ENCODE measurements around the gene WWOX. TPM values are rescaled to one million over a fixed set of nuclear protein-coding genes. Genes with fewer than 3 reads are reported as not detected.

WWOX gene
- total and polyA plus RNA-seq, 2 of the 13 experiments (the other 11 are each of a cell fraction or from before 2014, with no cell fraction given), result 9.1 to 37.4 TPM

DNA sequence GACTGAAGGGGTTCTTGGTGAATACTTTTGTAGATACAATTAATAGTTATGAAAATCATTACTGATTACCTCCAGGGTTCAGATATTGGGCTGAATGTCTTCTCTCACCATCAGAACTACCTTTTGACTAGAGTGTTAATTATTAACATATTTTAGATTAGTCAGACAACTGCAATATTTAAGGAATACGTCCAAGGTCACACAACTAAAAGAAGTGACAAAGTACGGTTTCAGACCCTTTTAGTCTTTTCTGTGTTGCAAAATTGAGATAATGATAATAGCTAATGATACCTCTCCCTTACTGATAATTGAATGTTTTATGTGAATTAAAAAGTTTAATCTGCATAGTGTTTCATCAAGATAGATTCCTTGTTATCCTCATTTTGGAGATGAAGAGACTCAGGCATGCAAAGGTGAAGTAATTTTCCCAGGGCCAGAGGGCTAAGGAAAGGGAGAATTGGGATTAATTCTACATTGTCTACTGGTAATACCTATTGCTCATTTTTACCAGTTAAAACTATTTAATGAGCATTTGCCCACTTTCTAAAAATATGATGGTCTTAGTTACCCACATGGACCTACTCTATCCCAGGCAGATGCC is 107.3 kb downstream of the WWOX start (continued):
- TF ChIP-seq CEBPZ (IDR thresholded peaks at IDR 0.05; ENCODE audit: low read length) (no peak), FOXA3 (CRISPR knock-in tag; IDR thresholded peaks at IDR 0.05) (peak; percentile 60), ZNF24 (IDR thresholded peaks at IDR 0.05) (no peak), ESRRA (CRISPR knock-in tag; IDR thresholded peaks at IDR 0.05; ENCODE audit: low read depth) (no peak), SP1 (IDR thresholded peaks at IDR 0.05) (no peak), SP1 (CRISPR knock-in tag; IDR thresholded peaks at IDR 0.05) (no peak), KDM6A (CRISPR knock-in tag; IDR thresholded peaks at IDR 0.05; ENCODE audit: low read depth) (0 out of 2 replicates have a peak, but pooled peaks have one; percentile 7), CC2D1A (CRISPR knock-in tag; IDR thresholded peaks at IDR 0.05) (no peak), ZNF329 (CRISPR knock-in tag; IDR thresholded peaks at IDR 0.05; ENCODE audit: low read depth) (no peak), ZNF264 (CRISPR knock-in tag; IDR thresholded peaks at IDR 0.05) (no peak), U2AF1 (optimal IDR thresholded peaks at IDR 0.05; ENCODE audit: low read depth, low read length) (no peak), PATZ1 (CRISPR knock-in tag; IDR thresholded peaks at IDR 0.05) (no peak), KAT7 (CRISPR knock-in tag; IDR thresholded peaks at IDR 0.05; ENCODE audit: borderline replicate concordance) (no peak), MTF2 (CRISPR knock-in tag; IDR thresholded peaks at IDR 0.05; ENCODE audit: borderline replicate concordance) (no peak), PRMT3 (CRISPR knock-in tag; IDR thresholded peaks at IDR 0.05; ENCODE audit: borderline replicate concordance, low read depth) (no peak), NFATC3 (CRISPR knock-in tag; IDR thresholded peaks at IDR 0.05) (no peak), SAP130 (CRISPR knock-in tag; IDR thresholded peaks at IDR 0.05; ENCODE audit: low read depth) (peak; percentile 47; the same call in 1 of the 2 replicates)
- TF ChIP-seq, protein P1, sequence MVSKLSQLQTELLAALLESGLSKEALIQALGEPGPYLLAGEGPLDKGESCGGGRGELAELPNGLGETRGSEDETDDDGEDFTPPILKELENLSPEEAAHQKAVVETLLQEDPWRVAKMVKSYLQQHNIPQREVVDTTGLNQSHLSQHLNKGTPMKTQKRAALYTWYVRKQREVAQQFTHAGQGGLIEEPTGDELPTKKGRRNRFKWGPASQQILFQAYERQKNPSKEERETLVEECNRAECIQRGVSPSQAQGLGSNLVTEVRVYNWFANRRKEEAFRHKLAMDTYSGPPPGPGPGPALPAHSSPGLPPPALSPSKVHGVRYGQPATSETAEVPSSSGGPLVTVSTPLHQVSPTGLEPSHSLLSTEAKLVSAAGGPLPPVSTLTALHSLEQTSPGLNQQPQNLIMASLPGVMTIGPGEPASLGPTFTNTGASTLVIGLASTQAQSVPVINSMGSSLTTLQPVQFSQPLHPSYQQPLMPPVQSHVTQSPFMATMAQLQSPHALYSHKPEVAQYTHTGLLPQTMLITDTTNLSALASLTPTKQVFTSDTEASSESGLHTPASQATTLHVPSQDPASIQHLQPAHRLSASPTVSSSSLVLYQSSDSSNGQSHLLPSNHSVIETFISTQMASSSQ (IDR thresholded peaks at IDR 0.05; ENCODE audit: low read depth), result peak; percentile 95
- TF ChIP-seq, protein P1 (CRISPR knock-in tag; IDR thresholded peaks at IDR 0.05; ENCODE audit: borderline replicate concordance), result peak; percentile 94; the same call in 1 of the 2 replicates
- TF ChIP-seq, protein P2, sequence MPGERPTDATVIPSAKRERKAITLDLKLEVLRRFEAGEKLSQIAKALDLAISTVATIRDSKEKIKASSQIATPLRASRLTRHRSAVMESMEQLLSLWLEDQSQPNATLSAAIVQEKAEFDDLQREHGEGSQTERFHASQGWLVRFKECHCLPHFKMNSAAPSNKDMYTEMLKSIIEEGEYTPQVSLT (CRISPR knock-in tag; IDR thresholded peaks at IDR 0.05; ENCODE audit: borderline replicate concordance, low read depth), result no peak
